ENCODE data around the gene C2CD3. TPM values are rescaled to one million over a fixed set of nuclear protein-coding genes. Genes with fewer than 3 reads are reported as not detected.
A peak's percentile ranks its signal among the peaks of the same experiment; 100 is the strongest.

C2CD3 gene
- total RNA-seq, 2 experiments from 2014 or later = 30.8 to 32.2 TPM

- CTCF ChIA-PET = no interaction called here
- POLR2A ChIA-PET = interaction anchor here (1.6 to 7.0 kb wide), 4 partner anchors 10 to 42 kb away, joined by 5 to 84 read pairs (median 14); partner anchors contain the start of gene UCP2
- no peaks in the 10 kb centered on the region for H3K9me3 Mint-ChIP-seq
- DNase-seq = no peak
- H3K27ac Mint-ChIP-seq = peak overlapping the region; percentile 63
- peaks cover 55% of the 10 kb centered on the region for H3K36me3 Mint-ChIP-seq (ENCODE audit: low read depth)
- H3K4me3 Mint-ChIP-seq = no peak overlapping the region
- H3K27me3 Mint-ChIP-seq = no peaks in the 10 kb centered on the region
- peaks cover 66% of the 10 kb centered on the region for H3K4me1 Mint-ChIP-seq
Measured at GRCh38 chr11:74015919-74016684, 154.7 kb downstream of the C2CD3 start.

GRCh38 chr11:74014880-74015279, 155.9 kb downstream of the C2CD3 start:
- Mint-ChIP-seq H3K36me3 (ENCODE audit: low read depth) (peaks cover 59% of the 10 kb centered on the region), H3K4me1 (peaks cover 78% of the 10 kb centered on the region), H3K4me3 (no peak overlapping the region), H3K9me3 (no peaks in the 10 kb centered on the region), H3K27ac (peak overlapping the region; percentile 49), H3K27me3 (no peaks in the 10 kb centered on the region)
- ChIA-PET POLR2A (interaction anchor here (1.3 to 7.0 kb wide), 4 partner anchors 12 to 41 kb away, joined by 3 to 84 read pairs (median 14); partner anchors contain the start of gene UCP2), CTCF (interaction anchor here (1.5 kb wide), 1 partner anchor 10 kb away, joined by 4 read pairs; no protein-coding TSS in a partner anchor)
- DNase-seq = no peak

- POLR2A ChIA-PET = interaction anchor here (0.7 to 7.0 kb wide), 5 partner anchors 15 to 39 kb away, joined by 3 to 84 read pairs (median 16); partner anchors contain the start of gene UCP2
- CTCF ChIA-PET = no interaction called here
- H3K9me3 Mint-ChIP-seq = no peaks in the 10 kb centered on the region
- no peak for DNase-seq
- no peaks in the 10 kb centered on the region for H3K27me3 Mint-ChIP-seq
- no peak overlapping the region for H3K4me3 Mint-ChIP-seq
- H3K27ac Mint-ChIP-seq = no peak overlapping the region
- peaks cover 85% of the 10 kb centered on the region for H3K4me1 Mint-ChIP-seq
- H3K36me3 Mint-ChIP-seq (ENCODE audit: low read depth) = peaks cover 48% of the 10 kb centered on the region
Measured at GRCh38 chr11:74013141-74013540, 157.7 kb downstream of the C2CD3 start.

GRCh38 chr11:74012074-74012809, 158.6 kb downstream of the C2CD3 start:
- Mint-ChIP-seq H3K27ac (peak overlapping the region; percentile 86), H3K9me3 (no peaks in the 10 kb centered on the region), H3K27me3 (no peaks in the 10 kb centered on the region), H3K4me3 (no peak overlapping the region), H3K4me1 (peaks cover 89% of the 10 kb centered on the region), H3K36me3 (ENCODE audit: low read depth) (peaks cover 39% of the 10 kb centered on the region)
- no peak for DNase-seq
- POLR2A ChIA-PET = interaction anchor here (0.6 to 7.0 kb wide), 13 partner anchors 8 to 225 kb away, joined by 3 to 84 read pairs (median 4); partner anchors contain the start of genes MRPL48 and UCP2
- CTCF ChIA-PET = interaction anchor here (0.7 kb wide), 1 partner anchor 18 kb away, joined by 3 read pairs; no protein-coding TSS in a partner anchor

- Mint-ChIP-seq H3K4me1 (peaks cover 84% of the 10 kb centered on the region), H3K4me3 (no peak overlapping the region)
- POLR2A ChIA-PET = interaction anchor here (0.6 to 7.0 kb wide), 12 partner anchors 8 to 224 kb away, joined by 3 to 84 read pairs (median 4); partner anchors contain the start of genes MRPL48 and UCP2
Measured at GRCh38 chr11:74011360-74012073, 159.3 kb downstream of the C2CD3 start.

GRCh38 chr11:74010306-74011300, 160.2 kb downstream of the C2CD3 start:
- Mint-ChIP-seq H3K36me3 (ENCODE audit: low read depth) (peaks cover 25% of the 10 kb centered on the region), H3K9me3 (no peaks in the 10 kb centered on the region), H3K4me3 (no peak overlapping the region), H3K27ac (peak overlapping the region; percentile 86), H3K27me3 (no peaks in the 10 kb centered on the region), H3K4me1 (peaks cover 84% of the 10 kb centered on the region)
- DNase-seq = no peak
- POLR2A ChIA-PET = interaction anchor here (1.5 to 7.0 kb wide), 8 partner anchors 9 to 44 kb away, joined by 4 to 84 read pairs (median 4); partner anchors contain the start of gene UCP2
- CTCF ChIA-PET = interaction anchor here (0.7 kb wide), 1 partner anchor 31 kb away, joined by 3 read pairs; no protein-coding TSS in a partner anchor

More at GRCh38 chr11:74011360-74012073, 159.3 kb downstream of the C2CD3 start:
- H3K36me3 Mint-ChIP-seq (ENCODE audit: low read depth) = peaks cover 32% of the 10 kb centered on the region
- peak; percentile 56 for DNase-seq
- CTCF ChIA-PET = interaction anchor here (0.7 kb wide), 1 partner anchor 17 kb away, joined by 3 read pairs; no protein-coding TSS in a partner anchor
- peak overlapping the region; percentile 86 for H3K27ac Mint-ChIP-seq
- no peaks in the 10 kb centered on the region for H3K9me3 Mint-ChIP-seq
- no peaks in the 10 kb centered on the region for H3K27me3 Mint-ChIP-seq

- no peak overlapping the region for H3K4me3 Mint-ChIP-seq
- ChIA-PET POLR2A (interaction anchor here (1.7 to 7.0 kb wide), 6 partner anchors 10 to 38 kb away, joined by 4 to 84 read pairs (median 15); partner anchors contain the start of gene UCP2), CTCF (interaction anchor here (0.7 kb wide), 1 partner anchor 30 kb away, joined by 3 read pairs; no protein-coding TSS in a partner anchor)
- no peaks in the 10 kb centered on the region for H3K9me3 Mint-ChIP-seq
- peaks cover 84% of the 10 kb centered on the region for H3K4me1 Mint-ChIP-seq
- H3K36me3 Mint-ChIP-seq (ENCODE audit: low read depth) = peaks cover 21% of the 10 kb centered on the region
- DNase-seq = no peak
- no peaks in the 10 kb centered on the region for H3K27me3 Mint-ChIP-seq
- H3K27ac Mint-ChIP-seq = peak overlapping the region; percentile 86
Measured at GRCh38 chr11:74009675-74010305, 161.0 kb downstream of the C2CD3 start.

- H3K27ac Mint-ChIP-seq = no peak overlapping the region
- DNase-seq = no peak
- POLR2A ChIA-PET = interaction anchor here (2.9 kb wide), 2 partner anchors 14 to 27 kb away, joined by 13 to 17 read pairs; partner anchors contain the start of gene UCP2
- H3K4me3 Mint-ChIP-seq = no peak overlapping the region
- no peaks in the 10 kb centered on the region for H3K27me3 Mint-ChIP-seq
- H3K9me3 Mint-ChIP-seq = no peaks in the 10 kb centered on the region
- peaks cover 17% of the 10 kb centered on the region for H3K36me3 Mint-ChIP-seq (ENCODE audit: low read depth)
- peaks cover 84% of the 10 kb centered on the region for H3K4me1 Mint-ChIP-seq
- CTCF ChIA-PET = no interaction called here
Measured at GRCh38 chr11:74009230-74009547, 161.6 kb downstream of the C2CD3 start.

GRCh38 chr11:74008373-74009229, 162.2 kb downstream of the C2CD3 start, which contains the start of gene UCP3:
Gene UCP3 (minus strand): TSS chr11:74009085. CDS start chr11:74007042, 2,043 bp downstream.
- Mint-ChIP-seq H3K9me3 (no peaks in the 10 kb centered on the region), H3K4me3 (no peak within 1 kb of the TSS), H3K36me3 (ENCODE audit: low read depth) (peaks cover 18% of the 10 kb centered on the region), H3K27me3 (no peaks in the 10 kb centered on the region), H3K27ac (peak within 1 kb of the TSS; percentile 86), H3K4me1 (peaks cover 83% of the 10 kb centered on the region)
- DNase-seq = no peak
- ChIA-PET CTCF (interaction anchor here (1.1 kb wide), 1 partner anchor 26 kb away, joined by 3 read pairs; the partner anchor contains the start of gene UCP2), POLR2A (interaction anchor here (0.7 to 2.9 kb wide), 4 partner anchors 13 to 26 kb away, joined by 3 to 17 read pairs (median 8); partner anchors contain the start of gene UCP2)

GRCh38 chr11:74007691-74008372, 163.0 kb downstream of the C2CD3 start:
- H3K36me3 Mint-ChIP-seq (ENCODE audit: low read depth) = peaks cover 24% of the 10 kb centered on the region
- peak overlapping the region; percentile 59 for H3K27ac Mint-ChIP-seq
- no peak overlapping the region for H3K4me3 Mint-ChIP-seq
- H3K4me1 Mint-ChIP-seq = peaks cover 81% of the 10 kb centered on the region
- H3K9me3 Mint-ChIP-seq = no peaks in the 10 kb centered on the region
- ChIA-PET CTCF (interaction anchor here (1.1 kb wide), 1 partner anchor 25 kb away, joined by 3 read pairs; the partner anchor contains the start of gene UCP2), POLR2A (interaction anchor here (0.7 to 2.9 kb wide), 5 partner anchors 12 to 33 kb away, joined by 3 to 17 read pairs (median 3); partner anchors contain the start of gene UCP2)
- DNase-seq = no peak
- no peaks in the 10 kb centered on the region for H3K27me3 Mint-ChIP-seq
